ENCODE measurements around the gene KRT3.

The KRT3 gene

DNA sequence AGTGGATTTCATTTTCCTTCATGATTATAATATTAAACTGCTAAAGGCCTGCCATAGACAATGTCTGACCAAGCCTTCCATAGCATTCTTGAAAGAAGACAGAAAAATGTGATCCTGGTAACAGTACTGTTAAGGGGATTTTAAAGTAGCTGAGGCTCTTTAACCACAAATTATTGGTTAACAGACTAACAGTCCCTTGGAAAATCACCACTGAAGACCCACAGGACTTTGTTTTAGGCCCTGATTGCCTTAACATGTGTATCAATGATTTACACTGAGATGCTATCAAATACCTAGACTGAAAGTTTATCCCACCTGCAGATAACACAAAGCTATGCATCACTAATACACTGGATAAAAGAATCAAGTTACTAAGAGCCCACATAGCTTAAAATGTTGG lies 32.2 kb upstream of the KRT3 start:
- TF ChIP-seq FOXP2 (optimal IDR thresholded peaks at IDR 0.05; ENCODE audit: borderline replicate concordance, extremely low read depth, extremely low read length, insufficient read depth) (no peak), SIN3A (IDR thresholded peaks at IDR 0.05; ENCODE audit: borderline replicate concordance, insufficient read depth, low read length) (no peak), POLR2AphosphoS5 (IDR thresholded peaks at IDR 0.05; ENCODE audit: low read depth, low read length) (no peak), TAF1 (IDR thresholded peaks at IDR 0.05; ENCODE audit: borderline replicate concordance, insufficient read depth, low read length) (no peak)
- TF ChIP-seq, protein P1, sequence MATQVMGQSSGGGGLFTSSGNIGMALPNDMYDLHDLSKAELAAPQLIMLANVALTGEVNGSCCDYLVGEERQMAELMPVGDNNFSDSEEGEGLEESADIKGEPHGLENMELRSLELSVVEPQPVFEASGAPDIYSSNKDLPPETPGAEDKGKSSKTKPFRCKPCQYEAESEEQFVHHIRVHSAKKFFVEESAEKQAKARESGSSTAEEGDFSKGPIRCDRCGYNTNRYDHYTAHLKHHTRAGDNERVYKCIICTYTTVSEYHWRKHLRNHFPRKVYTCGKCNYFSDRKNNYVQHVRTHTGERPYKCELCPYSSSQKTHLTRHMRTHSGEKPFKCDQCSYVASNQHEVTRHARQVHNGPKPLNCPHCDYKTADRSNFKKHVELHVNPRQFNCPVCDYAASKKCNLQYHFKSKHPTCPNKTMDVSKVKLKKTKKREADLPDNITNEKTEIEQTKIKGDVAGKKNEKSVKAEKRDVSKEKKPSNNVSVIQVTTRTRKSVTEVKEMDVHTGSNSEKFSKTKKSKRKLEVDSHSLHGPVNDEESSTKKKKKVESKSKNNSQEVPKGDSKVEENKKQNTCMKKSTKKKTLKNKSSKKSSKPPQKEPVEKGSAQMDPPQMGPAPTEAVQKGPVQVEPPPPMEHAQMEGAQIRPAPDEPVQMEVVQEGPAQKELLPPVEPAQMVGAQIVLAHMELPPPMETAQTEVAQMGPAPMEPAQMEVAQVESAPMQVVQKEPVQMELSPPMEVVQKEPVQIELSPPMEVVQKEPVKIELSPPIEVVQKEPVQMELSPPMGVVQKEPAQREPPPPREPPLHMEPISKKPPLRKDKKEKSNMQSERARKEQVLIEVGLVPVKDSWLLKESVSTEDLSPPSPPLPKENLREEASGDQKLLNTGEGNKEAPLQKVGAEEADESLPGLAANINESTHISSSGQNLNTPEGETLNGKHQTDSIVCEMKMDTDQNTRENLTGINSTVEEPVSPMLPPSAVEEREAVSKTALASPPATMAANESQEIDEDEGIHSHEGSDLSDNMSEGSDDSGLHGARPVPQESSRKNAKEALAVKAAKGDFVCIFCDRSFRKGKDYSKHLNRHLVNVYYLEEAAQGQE (IDR thresholded peaks at IDR 0.05; ENCODE audit: insufficient read depth in 1 of 2, low read depth in 2 of 2, low read length in 2 of 2) = no peak

DNA sequence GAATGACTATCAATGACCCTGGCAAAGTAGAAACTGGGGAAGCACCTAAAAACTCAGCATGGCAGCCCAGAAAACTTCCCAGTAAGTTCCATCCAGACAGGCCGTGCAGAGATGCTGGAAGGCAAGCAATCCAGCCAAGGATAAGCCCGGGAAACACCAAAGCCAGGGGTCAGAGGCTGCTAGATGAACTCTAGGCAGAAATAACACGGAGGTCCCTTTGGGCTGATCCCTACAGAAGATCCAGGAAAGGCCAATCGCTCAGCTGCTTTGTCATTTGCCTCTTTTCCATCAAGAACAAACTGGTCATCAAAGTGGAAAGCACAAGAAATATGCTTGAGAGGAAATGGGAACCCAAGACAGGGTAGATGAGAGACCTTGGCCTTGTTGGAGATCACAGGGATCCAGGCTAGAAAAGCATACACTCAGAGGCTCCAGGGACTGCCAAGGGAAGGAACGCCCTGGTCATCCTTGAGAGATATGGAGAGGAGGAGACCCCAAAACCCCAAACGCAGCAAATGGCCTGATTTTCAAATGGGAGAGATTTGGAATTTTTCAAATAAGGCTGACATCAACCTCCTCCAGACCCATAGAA lies 31.7 kb upstream of the KRT3 start:
- TF ChIP-seq TAF1 (IDR thresholded peaks at IDR 0.05; ENCODE audit: borderline replicate concordance, insufficient read depth, low read length) (no peak), SIN3A (IDR thresholded peaks at IDR 0.05; ENCODE audit: borderline replicate concordance, insufficient read depth, low read length) (no peak), POLR2AphosphoS5 (IDR thresholded peaks at IDR 0.05; ENCODE audit: low read depth, low read length) (no peak), FOXP2 (optimal IDR thresholded peaks at IDR 0.05; ENCODE audit: borderline replicate concordance, extremely low read depth, extremely low read length, insufficient read depth) (no peak)
- TF ChIP-seq, protein P1 (IDR thresholded peaks at IDR 0.05; ENCODE audit: insufficient read depth in 1 of 2, low read depth in 2 of 2, low read length in 2 of 2) = no peak

DNA sequence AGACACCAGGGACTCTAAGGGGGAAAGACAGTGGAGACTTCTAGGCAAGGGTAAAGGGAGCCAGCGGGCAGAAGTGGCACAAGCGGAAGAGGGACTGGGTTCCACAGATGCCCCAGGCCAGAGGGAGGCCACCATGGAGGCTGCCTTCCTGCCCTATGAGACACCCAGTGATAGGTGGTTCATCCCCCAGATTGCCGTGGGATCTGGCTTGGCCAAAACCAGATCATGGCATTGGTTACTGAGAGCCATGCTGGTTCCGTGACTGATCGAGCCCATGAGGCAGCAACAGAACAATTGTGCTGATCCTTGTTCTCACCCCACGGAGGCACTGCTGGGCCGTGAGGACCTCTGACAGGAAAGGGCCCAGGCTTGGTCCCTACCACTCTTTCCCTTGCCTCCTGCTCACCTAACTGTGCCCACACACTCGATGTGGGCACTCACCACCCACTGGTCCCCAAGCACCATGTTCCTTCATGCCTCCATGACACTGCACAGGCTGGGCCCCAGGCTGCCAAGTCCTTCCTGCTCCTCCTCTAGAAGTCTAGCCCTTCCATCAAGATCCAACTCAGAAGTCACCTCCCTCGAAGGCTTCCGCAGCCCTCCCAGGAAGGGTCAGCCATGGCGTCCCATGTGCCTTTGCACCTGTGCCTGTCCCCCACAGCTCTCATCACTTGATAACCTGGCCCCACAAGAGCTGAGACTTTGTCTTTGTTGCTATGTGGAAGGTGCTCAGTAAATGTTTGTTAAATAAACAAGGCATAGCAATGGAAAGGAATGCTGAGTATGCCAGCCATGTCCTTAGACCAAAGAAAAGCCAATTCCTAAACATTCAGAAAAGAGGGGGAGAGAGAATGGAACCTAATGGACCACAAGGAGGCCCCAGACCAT lies 30.9 kb upstream of the KRT3 start:
- TF ChIP-seq SIN3A (IDR thresholded peaks at IDR 0.05; ENCODE audit: borderline replicate concordance, insufficient read depth, low read length) (no peak), TAF1 (IDR thresholded peaks at IDR 0.05; ENCODE audit: borderline replicate concordance, insufficient read depth, low read length) (no peak), FOXP2 (optimal IDR thresholded peaks at IDR 0.05; ENCODE audit: borderline replicate concordance, extremely low read depth, extremely low read length, insufficient read depth) (no peak), POLR2AphosphoS5 (IDR thresholded peaks at IDR 0.05; ENCODE audit: low read depth, low read length) (no peak)
- TF ChIP-seq, protein P1 (IDR thresholded peaks at IDR 0.05; ENCODE audit: insufficient read depth in 1 of 2, low read depth in 2 of 2, low read length in 2 of 2) = no peak

DNA sequence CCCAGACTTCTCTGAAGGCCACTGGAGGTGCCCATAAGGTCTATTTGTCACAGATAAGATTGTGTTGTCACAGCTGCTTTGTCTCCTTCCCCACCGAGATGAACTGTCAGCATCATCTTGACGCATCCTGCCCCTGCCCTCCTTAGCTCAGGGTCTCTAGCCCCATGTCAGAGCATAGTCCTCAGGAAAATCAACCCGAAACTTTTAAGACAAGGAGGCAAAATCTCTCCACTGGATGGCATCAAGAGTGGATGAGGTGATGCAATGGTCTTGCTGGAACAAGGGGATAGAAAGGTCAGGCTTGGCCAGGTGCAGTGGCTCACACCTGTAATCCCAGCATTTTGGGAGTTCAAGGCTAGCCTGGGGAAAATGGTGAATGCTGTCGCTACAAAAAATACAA lies 30.0 kb upstream of the KRT3 start:
- no peak for TF ChIP-seq POLR2AphosphoS5 (IDR thresholded peaks at IDR 0.05; ENCODE audit: low read depth, low read length)
- no peak for TF ChIP-seq FOXP2 (optimal IDR thresholded peaks at IDR 0.05; ENCODE audit: borderline replicate concordance, extremely low read depth, extremely low read length, insufficient read depth)
- no peak for TF ChIP-seq SIN3A (IDR thresholded peaks at IDR 0.05; ENCODE audit: borderline replicate concordance, insufficient read depth, low read length)
- TF ChIP-seq, protein P1 (IDR thresholded peaks at IDR 0.05; ENCODE audit: insufficient read depth in 1 of 2, low read depth in 2 of 2, low read length in 2 of 2) = no peak
- TF ChIP-seq TAF1 (IDR thresholded peaks at IDR 0.05; ENCODE audit: borderline replicate concordance, insufficient read depth, low read length) = no peak
